Spinal cord (tissue), 10 donors: ENCODE results near the gene ZSWIM7. TPM values are rescaled to one million over a fixed set of nuclear protein-coding genes. Genes with fewer than 3 reads are reported as not detected.

Source experiments
- DNase-seq, 6 donors: peaks; one replicate each; pipeline versions ENCODE4 v3.0.0 to v3.0.0-alpha.2; 2013 to 2015; ENCODE audit warnings: low spot score in 6 of 6, low read depth in 4 of 6
- H3K27ac ChIP-seq: one replicate; pipeline ENCODE4 v1.5.1; 2013; ENCODE audit warnings: low read depth, low read length, control low read depth
- H3K27me3 ChIP-seq: one replicate; pipeline ENCODE4 v1.6.1; 2013; ENCODE audit warnings: low read length; ENCODE audit not compliant: control insufficient read depth, insufficient read depth
- H3K36me3 ChIP-seq: one replicate; pipeline ENCODE4 v1.6.1; 2013; ENCODE audit warnings: low read length; ENCODE audit not compliant: control insufficient read depth, insufficient read depth
- H3K4me1 ChIP-seq: one replicate; pipeline ENCODE4 v1.6.1; 2013; ENCODE audit warnings: low read length; ENCODE audit not compliant: control insufficient read depth, insufficient read depth
- H3K4me3 ChIP-seq: one replicate; pipeline ENCODE4 v1.5.1; 2013; ENCODE audit warnings: low read depth, low read length, control low read depth
- H3K9me3 ChIP-seq: one replicate; pipeline ENCODE4 v1.6.1; 2013; ENCODE audit warnings: low read length; ENCODE audit not compliant: control insufficient read depth, insufficient read depth
- WGBS: methylation state at CpG from one replicate; pipeline ENCODE4 v1.1.5; 2013; ENCODE audit warnings: missing lambda C conversion rate; ENCODE audit not compliant: insufficient coverage; 5-methylcytosine and 5-hydroxymethylcytosine counted together
- polyA plus RNA-seq, 2 donors: library from polyadenylated mRNA; unstranded; fragments of 120-200 nt; gene quantifications; one replicate each; pipeline ENCODE4 v1.2.1, GENCODE V29; 2013; ENCODE audit not compliant: insufficient read length in 2 of 2
- total RNA-seq, 2 donors: library from RNA; depleted of rRNA in 1 of 2; stranded (reverse); fragments of 120-200 nt in 1 of 2; fragments of >200 nt in 1 of 2; gene quantifications; one replicate each; pipeline versions ENCODE4 v1.2.3 to v1.2.4, GENCODE V29; 2013 to 2014
- donor health status: healthy.

Gene ZSWIM7
- total and polyA plus RNA-seq, 4 donors, result 22.3 to 55.6 (median 35.2) TPM

GRCh38 chr17:15966183-15966878 is 33.2 kb downstream of the ZSWIM7 start:
- Histone ChIP-seq H3K4me1 (peaks cover 26% of the 10 kb centered on the region), H3K36me3 (no peaks in the 10 kb centered on the region), H3K27ac (peak overlapping the region; percentile 83), H3K27me3 (no peaks in the 10 kb centered on the region), H3K9me3 (no peaks in the 10 kb centered on the region), H3K4me3 (no peak overlapping the region)
- 27% methylated on average over 12 of the region's 13 CpGs for WGBS
- peak in 2 of 6 donors; percentile 58 to 85 for DNase-seq

- DNase-seq, result peak in 2 of 6 donors; percentile 18 to 47
- WGBS, result 42% methylated on average over 6 of the region's 6 CpGs
These were observed 34.0 kb downstream of the ZSWIM7 start for GRCh38 chr17:15965528-15965927.

GRCh38 chr17:15963670-15964110 is 35.8 kb downstream of the ZSWIM7 start:
- 82% methylated on average over 2 of the region's 4 CpGs for WGBS
- no peaks in the 10 kb centered on the region for H3K36me3 ChIP-seq
- no peak for DNase-seq
- no peak overlapping the region for H3K27ac ChIP-seq
- peaks cover 26% of the 10 kb centered on the region for H3K4me1 ChIP-seq
- H3K9me3 ChIP-seq, result no peaks in the 10 kb centered on the region
- H3K27me3 ChIP-seq, result no peaks in the 10 kb centered on the region
- no peak overlapping the region for H3K4me3 ChIP-seq

More at GRCh38 chr17:15965528-15965927, 34.0 kb downstream of the ZSWIM7 start:
- Histone ChIP-seq H3K9me3 (no peaks in the 10 kb centered on the region), H3K27me3 (no peaks in the 10 kb centered on the region), H3K27ac (peak overlapping the region; percentile 83), H3K4me3 (no peak overlapping the region), H3K4me1 (peaks cover 26% of the 10 kb centered on the region), H3K36me3 (no peaks in the 10 kb centered on the region)

GRCh38 chr17:15958484-15958854 is 41.0 kb downstream of the ZSWIM7 start:
- Histone ChIP-seq H3K27ac (no peak overlapping the region), H3K9me3 (no peaks in the 10 kb centered on the region), H3K4me3 (no peak overlapping the region), H3K27me3 (no peaks in the 10 kb centered on the region), H3K36me3 (no peaks in the 10 kb centered on the region), H3K4me1 (no peaks in the 10 kb centered on the region)
- no peak for DNase-seq
- 84% methylated on average over 4 of the region's 4 CpGs for WGBS

GRCh38 chr17:15957608-15958307 is 41.7 kb downstream of the ZSWIM7 start:
- Histone ChIP-seq H3K4me3 (no peak overlapping the region), H3K4me1 (no peaks in the 10 kb centered on the region), H3K9me3 (no peaks in the 10 kb centered on the region), H3K27me3 (no peaks in the 10 kb centered on the region), H3K27ac (no peak overlapping the region), H3K36me3 (no peaks in the 10 kb centered on the region)
- DNase-seq, result no peak
- 95% methylated on average over 13 of the region's 19 CpGs for WGBS

GRCh38 chr17:15957206-15957605 is 42.3 kb downstream of the ZSWIM7 start:
- 92% methylated on average over 6 of the region's 6 CpGs for WGBS
- DNase-seq, result no peak
- H3K4me1 ChIP-seq, result no peaks in the 10 kb centered on the region
- H3K36me3 ChIP-seq, result no peaks in the 10 kb centered on the region
- H3K27ac ChIP-seq, result no peak overlapping the region
- no peaks in the 10 kb centered on the region for H3K27me3 ChIP-seq
- no peak overlapping the region for H3K4me3 ChIP-seq
- H3K9me3 ChIP-seq, result no peaks in the 10 kb centered on the region

GRCh38 chr17:15955793-15956541 is 43.5 kb downstream of the ZSWIM7 start:
- Histone ChIP-seq H3K36me3 (peaks cover 3% of the 10 kb centered on the region), H3K4me1 (no peaks in the 10 kb centered on the region), H3K27ac (no peak overlapping the region), H3K9me3 (no peaks in the 10 kb centered on the region), H3K4me3 (no peak overlapping the region), H3K27me3 (no peaks in the 10 kb centered on the region)
- 100% methylated on average over 6 of the region's 14 CpGs for WGBS
- no peak for DNase-seq

GRCh38 chr17:15954222-15954621 is 45.3 kb downstream of the ZSWIM7 start:
- H3K9me3 ChIP-seq, result no peaks in the 10 kb centered on the region
- WGBS, result 100% methylated on average over 1 of the region's 5 CpGs
- H3K27me3 ChIP-seq, result no peaks in the 10 kb centered on the region
- no peaks in the 10 kb centered on the region for H3K4me1 ChIP-seq
- H3K4me3 ChIP-seq, result no peak overlapping the region
- no peak for DNase-seq
- H3K36me3 ChIP-seq, result peaks cover 3% of the 10 kb centered on the region
- H3K27ac ChIP-seq, result no peak overlapping the region

GRCh38 chr17:15952916-15953790 is 46.4 kb downstream of the ZSWIM7 start:
- WGBS, result 73% methylated on average over 17 of the region's 22 CpGs
- H3K9me3 ChIP-seq, result no peaks in the 10 kb centered on the region
- H3K4me1 ChIP-seq, result no peaks in the 10 kb centered on the region

More at GRCh38 chr17:15952916-15953790, 46.4 kb downstream of the ZSWIM7 start:
- Histone ChIP-seq H3K4me3 (no peak overlapping the region), H3K36me3 (peaks cover 3% of the 10 kb centered on the region), H3K27me3 (no peaks in the 10 kb centered on the region), H3K27ac (no peak overlapping the region)
- DNase-seq, result no peak
